Measurements from ENCODE around the gene DROSHA.
"Not testable (repeated sequence)": the region's sequence is repeated elsewhere in the genome, so short reads cannot be mapped to it uniquely, and the experiment has no call there.

The DROSHA gene

GRCh38 chr5:31531888-31532547 is at the start of gene DROSHA, which contains the start of gene C5orf22:
TSS of gene DROSHA (minus strand) at chr5:31532093. CDS start at chr5:31529059, 3,034 bp downstream.
TSS of gene C5orf22 (plus strand) at chr5:31532301. CDS start at chr5:31532393, 92 bp downstream.
- peaks cover 63% of the 10 kb centered on the region for H3K4me1 Mint-ChIP-seq
- H3K36me3 Mint-ChIP-seq: peaks cover 21% of the 10 kb centered on the region
- H3K27ac Mint-ChIP-seq: peak within 1 kb of the TSS; percentile 96
- H3K4me3 Mint-ChIP-seq: peak within 1 kb of the TSS; percentile 99
- H3K27me3 Mint-ChIP-seq: no peaks in the 10 kb centered on the region
- H3K9me3 Mint-ChIP-seq: no peaks in the 10 kb centered on the region

- Mint-ChIP-seq H3K4me1 (no peaks in the 10 kb centered on the region), H3K9me3 (no peaks in the 10 kb centered on the region), H3K36me3 (no peaks in the 10 kb centered on the region), H3K4me3 (no peak overlapping the region), H3K27me3 (peaks cover 13% of the 10 kb centered on the region), H3K27ac (no peak overlapping the region)
Observed at GRCh38 chr5:31579558-31579957, 47.7 kb upstream of the DROSHA start.

- H3K27me3 Mint-ChIP-seq: peaks cover 8% of the 10 kb centered on the region
- H3K4me3 Mint-ChIP-seq: no peak overlapping the region
- no peaks in the 10 kb centered on the region for H3K9me3 Mint-ChIP-seq
- no peak overlapping the region for H3K27ac Mint-ChIP-seq
- no peaks in the 10 kb centered on the region for H3K36me3 Mint-ChIP-seq
- no peaks in the 10 kb centered on the region for H3K4me1 Mint-ChIP-seq
Observed at GRCh38 chr5:31577438-31577837, 45.5 kb upstream of the DROSHA start.

- Mint-ChIP-seq H3K9me3 (no peaks in the 10 kb centered on the region), H3K27ac (no peak overlapping the region), H3K4me1 (no peaks in the 10 kb centered on the region), H3K27me3 (peaks cover 2% of the 10 kb centered on the region), H3K4me3 (no peak overlapping the region), H3K36me3 (no peaks in the 10 kb centered on the region)
Observed at GRCh38 chr5:31574772-31575171, 42.9 kb upstream of the DROSHA start.

- Mint-ChIP-seq H3K4me1 (no peaks in the 10 kb centered on the region), H3K27ac (no peak overlapping the region), H3K9me3 (no peaks in the 10 kb centered on the region), H3K36me3 (no peaks in the 10 kb centered on the region), H3K27me3 (peaks cover 2% of the 10 kb centered on the region), H3K4me3 (no peak overlapping the region)
Observed at GRCh38 chr5:31573494-31574142, 41.7 kb upstream of the DROSHA start.

GRCh38 chr5:31569068-31569467 is 37.2 kb upstream of the DROSHA start:
- Mint-ChIP-seq H3K9me3 (peaks cover 3% of the 10 kb centered on the region), H3K27me3 (no peaks in the 10 kb centered on the region), H3K4me1 (no peaks in the 10 kb centered on the region), H3K27ac (no peak overlapping the region), H3K4me3 (no peak overlapping the region), H3K36me3 (peaks cover 6% of the 10 kb centered on the region)

GRCh38 chr5:31568302-31568835 is 36.5 kb upstream of the DROSHA start:
- H3K27ac Mint-ChIP-seq: no peak overlapping the region
- H3K27me3 Mint-ChIP-seq: no peaks in the 10 kb centered on the region
- H3K36me3 Mint-ChIP-seq: peaks cover 6% of the 10 kb centered on the region
- no peak overlapping the region for H3K4me3 Mint-ChIP-seq
- H3K9me3 Mint-ChIP-seq: peaks cover 3% of the 10 kb centered on the region
- no peaks in the 10 kb centered on the region for H3K4me1 Mint-ChIP-seq

GRCh38 chr5:31566362-31566761 is 34.5 kb upstream of the DROSHA start:
- not testable (repeated sequence) for H3K4me1 Mint-ChIP-seq, H3K36me3 Mint-ChIP-seq, H3K4me3 Mint-ChIP-seq, H3K27ac Mint-ChIP-seq, H3K27me3 Mint-ChIP-seq, H3K9me3 Mint-ChIP-seq

- Mint-ChIP-seq H3K4me1 (no peaks in the 10 kb centered on the region), H3K27ac (no peak overlapping the region)
Observed at GRCh38 chr5:31563216-31563615, 31.3 kb upstream of the DROSHA start.

GRCh38 chr5:31561946-31562345 is 30.1 kb upstream of the DROSHA start:
- H3K9me3 Mint-ChIP-seq: peaks cover 3% of the 10 kb centered on the region

More at GRCh38 chr5:31563216-31563615, 31.3 kb upstream of the DROSHA start:
- Mint-ChIP-seq H3K27me3 (no peaks in the 10 kb centered on the region), H3K36me3 (peaks cover 6% of the 10 kb centered on the region), H3K9me3 (peaks cover 3% of the 10 kb centered on the region), H3K4me3 (no peak overlapping the region)

GRCh38 chr5:31559942-31560341 is 28.0 kb upstream of the DROSHA start:
- Mint-ChIP-seq H3K4me3 (no peak overlapping the region), H3K27me3 (no peaks in the 10 kb centered on the region), H3K27ac (no peak overlapping the region), H3K9me3 (no peaks in the 10 kb centered on the region), H3K4me1 (no peaks in the 10 kb centered on the region), H3K36me3 (peaks cover 7% of the 10 kb centered on the region)

More at GRCh38 chr5:31561946-31562345, 30.1 kb upstream of the DROSHA start:
- Mint-ChIP-seq H3K27me3 (no peaks in the 10 kb centered on the region), H3K27ac (no peak overlapping the region), H3K4me1 (no peaks in the 10 kb centered on the region), H3K36me3 (peaks cover 6% of the 10 kb centered on the region), H3K4me3 (no peak overlapping the region)

- no peak overlapping the region for H3K27ac Mint-ChIP-seq
Observed at GRCh38 chr5:31556461-31556860, 24.6 kb upstream of the DROSHA start.

GRCh38 chr5:31554552-31554951 is 22.7 kb upstream of the DROSHA start:
- no peak overlapping the region for H3K27ac Mint-ChIP-seq
- no peak overlapping the region for H3K4me3 Mint-ChIP-seq
- peaks cover 16% of the 10 kb centered on the region for H3K36me3 Mint-ChIP-seq
- no peaks in the 10 kb centered on the region for H3K27me3 Mint-ChIP-seq
- H3K9me3 Mint-ChIP-seq: no peaks in the 10 kb centered on the region
- H3K4me1 Mint-ChIP-seq: no peaks in the 10 kb centered on the region

More at GRCh38 chr5:31556461-31556860, 24.6 kb upstream of the DROSHA start:
- no peaks in the 10 kb centered on the region for H3K9me3 Mint-ChIP-seq
- H3K27me3 Mint-ChIP-seq: no peaks in the 10 kb centered on the region
- H3K36me3 Mint-ChIP-seq: peaks cover 16% of the 10 kb centered on the region
- H3K4me1 Mint-ChIP-seq: no peaks in the 10 kb centered on the region
- H3K4me3 Mint-ChIP-seq: no peak overlapping the region

- Mint-ChIP-seq H3K4me3 (no peak overlapping the region), H3K27me3 (no peaks in the 10 kb centered on the region), H3K36me3 (peaks cover 16% of the 10 kb centered on the region), H3K4me1 (no peaks in the 10 kb centered on the region), H3K9me3 (no peaks in the 10 kb centered on the region), H3K27ac (peak overlapping the region; percentile 59)
Observed at GRCh38 chr5:31553863-31554262, 22.0 kb upstream of the DROSHA start.

GRCh38 chr5:31551878-31552277 is 20.0 kb upstream of the DROSHA start:
- Mint-ChIP-seq H3K36me3 (peaks cover 27% of the 10 kb centered on the region), H3K27ac (no peak overlapping the region), H3K4me3 (no peak overlapping the region), H3K27me3 (no peaks in the 10 kb centered on the region), H3K4me1 (peaks cover 5% of the 10 kb centered on the region), H3K9me3 (no peaks in the 10 kb centered on the region)

- peaks cover 36% of the 10 kb centered on the region for H3K36me3 Mint-ChIP-seq
- H3K4me1 Mint-ChIP-seq, H3K9me3 Mint-ChIP-seq, H3K27ac Mint-ChIP-seq, H3K27me3 Mint-ChIP-seq, H3K4me3 Mint-ChIP-seq: not testable (repeated sequence)
Observed at GRCh38 chr5:31549114-31549513, 17.2 kb upstream of the DROSHA start.
